ENCODE results near the gene UBAC2.

DNA sequence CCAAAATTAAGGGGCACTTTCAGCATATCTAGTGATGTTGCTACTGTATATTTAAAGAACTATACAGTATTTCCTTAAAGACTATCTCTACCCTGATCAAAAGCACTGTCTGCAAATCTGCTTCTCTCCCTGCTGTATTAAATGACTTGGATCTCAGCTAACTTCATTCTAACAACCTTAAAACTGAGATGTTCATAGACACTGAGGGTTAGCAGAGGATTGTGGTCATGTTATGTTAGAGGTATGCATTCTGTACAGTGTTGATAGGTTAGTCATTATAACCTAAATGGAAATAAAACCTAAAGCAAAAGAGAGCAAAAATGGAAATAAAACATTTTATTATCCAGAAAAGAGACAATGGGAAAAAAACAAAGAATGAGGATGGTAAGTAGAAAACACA lies 96.7 kb downstream of the UBAC2 start:
- TF ChIP-seq EZH2 (IDR thresholded peaks at IDR 0.05; ENCODE audit: borderline replicate concordance, low read length): no peak
- TF ChIP-seq, protein P1, sequence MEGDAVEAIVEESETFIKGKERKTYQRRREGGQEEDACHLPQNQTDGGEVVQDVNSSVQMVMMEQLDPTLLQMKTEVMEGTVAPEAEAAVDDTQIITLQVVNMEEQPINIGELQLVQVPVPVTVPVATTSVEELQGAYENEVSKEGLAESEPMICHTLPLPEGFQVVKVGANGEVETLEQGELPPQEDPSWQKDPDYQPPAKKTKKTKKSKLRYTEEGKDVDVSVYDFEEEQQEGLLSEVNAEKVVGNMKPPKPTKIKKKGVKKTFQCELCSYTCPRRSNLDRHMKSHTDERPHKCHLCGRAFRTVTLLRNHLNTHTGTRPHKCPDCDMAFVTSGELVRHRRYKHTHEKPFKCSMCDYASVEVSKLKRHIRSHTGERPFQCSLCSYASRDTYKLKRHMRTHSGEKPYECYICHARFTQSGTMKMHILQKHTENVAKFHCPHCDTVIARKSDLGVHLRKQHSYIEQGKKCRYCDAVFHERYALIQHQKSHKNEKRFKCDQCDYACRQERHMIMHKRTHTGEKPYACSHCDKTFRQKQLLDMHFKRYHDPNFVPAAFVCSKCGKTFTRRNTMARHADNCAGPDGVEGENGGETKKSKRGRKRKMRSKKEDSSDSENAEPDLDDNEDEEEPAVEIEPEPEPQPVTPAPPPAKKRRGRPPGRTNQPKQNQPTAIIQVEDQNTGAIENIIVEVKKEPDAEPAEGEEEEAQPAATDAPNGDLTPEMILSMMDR (IDR thresholded peaks at IDR 0.05; ENCODE audit: low read length): no peak

All from OCI-LY1 (cell line).